GM13976 (cell line): ENCODE measurements around the gene ITGA8.

ENCODE experiments used
- DNase-seq: peaks from one replicate; pipeline ENCODE4 v3.0.0; 2012; ENCODE audit warnings: low spot score
- CTCF ChIP-seq: IDR thresholded peaks from 2 replicates; pipeline ENCODE4 v1.5.1; 2012; ENCODE audit warnings: borderline replicate concordance, mild to moderate bottlenecking; ENCODE audit not compliant: insufficient read depth; ENCODE audit errors: extremely low read depth, missing control alignments, control extremely low read depth
- in situ Hi-C: fragments of 300-500 bp; cut with MboI; formaldehyde crosslinking; loops from one replicate; pipeline ENCODE4 v1.12.0; 2022; ENCODE audit warnings: low sequenced_read_pairs, mixed read lengths, inconsistent platforms; ENCODE audit not compliant: unreplicated experiment

ITGA8 gene

GRCh38 chr10:15474671-15475070, 245.1 kb downstream of the ITGA8 start:
- DNase-seq = no peak
- no peak for TF ChIP-seq CTCF
- in situ Hi-C loops = no loop called here

GRCh38 chr10:15473396-15473767, 246.3 kb downstream of the ITGA8 start:
- DNase-seq = no peak
- in situ Hi-C loops = no loop called here
- no peak for TF ChIP-seq CTCF

- no peak for TF ChIP-seq CTCF
Measured at GRCh38 chr10:15472431-15473395, 247.0 kb downstream of the ITGA8 start.

DNA sequence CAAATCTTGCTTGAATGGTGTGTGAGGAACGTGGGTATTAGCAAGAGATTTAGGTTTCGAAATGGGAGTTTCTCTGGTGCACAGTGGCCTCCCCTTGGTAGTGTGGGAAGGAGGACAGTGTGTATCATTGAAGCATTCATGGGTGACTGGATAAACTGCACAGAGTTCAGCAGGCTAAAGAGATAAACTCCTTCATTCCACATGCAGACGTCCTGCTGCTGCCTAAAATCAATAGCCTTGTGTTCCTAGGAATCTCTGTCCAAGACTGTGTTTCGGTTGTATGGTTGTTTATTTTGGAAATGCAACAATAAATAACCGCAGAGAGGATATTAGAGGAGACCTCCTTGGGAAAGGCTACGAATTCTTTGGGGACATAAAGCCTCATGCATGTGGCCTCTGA, 247.7 kb downstream of the ITGA8 start:
- DNase-seq = no peak
- in situ Hi-C loops = no loop called here
- TF ChIP-seq CTCF = no peak

More at GRCh38 chr10:15472431-15473395, 247.0 kb downstream of the ITGA8 start:
- no peak for DNase-seq
- in situ Hi-C loops = no loop called here

DNA sequence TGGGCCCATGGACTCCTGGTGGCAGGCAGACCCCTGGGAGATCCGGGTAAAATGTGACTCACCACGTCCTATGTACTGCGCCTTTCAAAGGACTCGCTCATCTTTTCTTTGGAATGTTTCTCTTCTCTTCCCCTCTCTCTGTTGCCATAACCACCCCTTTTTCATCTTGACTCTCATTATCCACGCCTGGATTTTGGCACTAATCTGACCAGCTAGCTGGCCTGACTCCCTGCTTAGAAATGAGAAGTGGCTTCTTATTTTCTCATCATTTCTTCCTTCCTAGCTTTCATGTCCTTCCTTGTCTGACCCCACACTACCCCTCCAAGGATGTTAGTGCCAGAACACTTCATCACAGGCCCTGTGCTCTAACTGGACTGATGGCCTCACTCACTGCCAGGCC, 250.6 kb downstream of the ITGA8 start:
- in situ Hi-C loops = no loop called here
- no peak for TF ChIP-seq CTCF
- DNase-seq = no peak

GRCh38 chr10:15464381-15464780, 255.3 kb downstream of the ITGA8 start:
- no peak for TF ChIP-seq CTCF
- DNase-seq = no peak
- in situ Hi-C loops = no loop called here
